ENCODE results near the gene PGC.

Gene PGC

GRCh38 chr6:41697861-41698781 is 49.1 kb downstream of the PGC start:
- peak; percentile 95 for DNase-seq (ENCODE audit: low read depth)

DNA sequence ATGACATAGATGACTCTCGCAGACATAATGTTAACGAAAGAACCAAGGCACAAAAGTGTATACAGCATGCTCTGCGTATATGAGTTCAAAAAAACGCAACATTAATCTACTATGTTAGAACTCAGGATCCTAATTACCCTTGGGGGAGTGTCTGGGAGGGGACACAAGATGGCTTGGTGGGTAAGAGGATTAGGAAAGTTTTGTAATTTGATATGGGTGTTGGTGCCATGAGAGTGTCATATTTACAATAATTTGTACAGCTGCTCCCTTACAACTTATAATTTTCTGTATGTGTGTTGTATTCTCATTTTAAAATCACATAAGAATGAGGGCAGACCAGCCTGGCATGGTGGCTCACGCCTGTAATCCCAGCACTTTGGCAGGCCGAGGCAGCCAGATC is 50.4 kb downstream of the PGC start:
- DNase-seq (ENCODE audit: low read depth): no peak

DNA sequence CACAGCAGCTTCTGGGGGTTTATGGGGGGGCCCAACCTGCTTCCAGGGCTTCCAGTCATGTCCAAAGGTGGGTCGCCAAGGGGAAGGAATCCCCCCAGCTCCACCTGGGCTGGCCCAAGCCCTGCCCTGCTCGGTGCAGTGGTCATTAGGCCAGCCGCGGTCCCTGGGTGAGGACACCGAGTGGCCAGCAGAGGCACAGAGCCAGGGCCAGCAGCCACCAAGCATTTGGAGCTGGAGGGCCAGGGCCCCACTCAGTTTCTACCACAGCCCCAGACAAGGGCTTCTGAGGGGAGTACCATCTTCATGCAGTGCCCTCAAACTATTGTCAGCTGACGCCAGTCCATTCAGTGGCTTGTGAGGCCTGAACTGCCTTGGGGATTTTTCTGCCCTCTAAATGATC is 51.4 kb downstream of the PGC start:
- no peak for DNase-seq (ENCODE audit: low read depth)

DNA sequence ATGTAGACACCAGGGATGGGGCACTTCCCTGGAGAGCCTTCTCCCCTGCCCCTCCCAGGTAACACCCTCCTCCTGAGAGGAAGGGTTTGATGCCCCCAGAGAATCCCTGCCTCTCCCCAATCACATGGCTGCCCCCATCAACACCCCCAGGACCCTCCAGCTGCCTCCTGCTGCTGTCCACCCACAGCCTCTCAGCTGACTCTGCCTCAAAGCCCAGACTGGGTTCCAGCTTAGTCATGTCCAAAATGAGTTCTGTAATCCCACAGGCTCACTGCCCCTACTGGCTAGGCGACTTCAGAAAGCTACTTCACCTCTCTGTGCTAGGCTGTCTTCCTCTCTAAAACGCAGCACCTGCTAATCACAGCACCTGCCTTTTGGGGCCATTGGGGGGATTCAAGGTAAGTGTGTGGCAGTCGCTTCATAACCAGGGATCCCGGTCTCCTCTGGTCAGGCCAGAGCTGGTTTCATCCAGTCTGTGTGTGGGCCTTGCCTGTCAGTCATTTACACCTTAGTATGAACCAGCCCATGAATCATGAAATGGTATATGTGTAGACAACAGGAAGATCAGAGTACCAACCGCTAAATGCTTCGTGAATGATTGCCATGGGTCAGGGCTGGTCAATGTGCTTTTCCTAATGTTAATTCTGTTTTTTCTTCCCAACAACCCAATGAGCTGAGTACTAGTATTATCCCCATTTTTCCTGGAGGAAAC is 52.2 kb downstream of the PGC start:
- no peak for DNase-seq (ENCODE audit: low read depth)

DNA sequence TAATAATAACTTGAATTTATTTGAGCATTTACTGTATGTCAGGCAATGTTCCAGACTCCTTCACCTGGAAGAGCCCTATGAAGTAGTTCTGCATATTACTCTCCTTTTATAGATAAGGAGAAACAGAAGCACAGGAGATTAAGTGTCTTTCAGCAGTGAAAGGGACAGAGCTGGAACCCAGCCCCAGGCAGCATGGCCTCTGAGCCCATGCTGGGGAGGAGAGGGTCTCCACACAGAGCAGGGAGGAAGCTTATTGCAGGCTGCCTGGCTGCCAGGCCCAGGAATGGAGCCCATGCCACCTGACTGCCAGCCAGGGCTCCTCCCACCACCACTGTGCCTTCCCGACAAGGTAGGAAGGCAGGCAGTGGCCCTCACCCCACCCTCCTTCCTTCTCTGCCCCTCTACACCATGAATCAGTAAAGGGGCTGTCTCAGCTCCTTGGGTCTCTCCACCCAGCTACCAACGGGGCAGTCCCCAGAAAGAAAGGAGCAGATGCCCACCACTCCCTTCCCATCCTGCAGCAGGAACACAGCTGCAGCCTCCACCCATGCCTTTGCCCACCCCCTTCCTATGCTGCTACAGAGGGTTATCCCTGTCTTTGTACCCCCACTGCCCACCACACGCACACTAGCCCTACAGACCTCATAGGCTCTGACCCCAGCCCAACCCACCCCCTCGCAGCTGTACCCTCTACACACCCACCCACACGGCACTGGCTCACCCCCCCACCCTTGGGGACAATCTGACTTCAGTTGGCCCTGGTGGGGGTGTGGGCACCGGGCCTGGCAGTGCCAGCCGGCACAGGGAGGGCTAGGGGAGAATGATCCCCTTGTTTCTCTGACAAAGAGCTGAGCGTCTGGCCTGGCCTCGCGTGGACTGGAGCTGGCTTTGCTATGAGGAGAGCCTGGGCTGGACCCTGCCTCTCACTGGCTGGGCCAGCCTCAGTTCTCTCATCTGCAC is 53.6 kb downstream of the PGC start:
- DNase-seq (ENCODE audit: low read depth): no peak

- DNase-seq (ENCODE audit: low read depth): no peak
These were observed 54.5 kb downstream of the PGC start for GRCh38 chr6:41692730-41693129.

DNA sequence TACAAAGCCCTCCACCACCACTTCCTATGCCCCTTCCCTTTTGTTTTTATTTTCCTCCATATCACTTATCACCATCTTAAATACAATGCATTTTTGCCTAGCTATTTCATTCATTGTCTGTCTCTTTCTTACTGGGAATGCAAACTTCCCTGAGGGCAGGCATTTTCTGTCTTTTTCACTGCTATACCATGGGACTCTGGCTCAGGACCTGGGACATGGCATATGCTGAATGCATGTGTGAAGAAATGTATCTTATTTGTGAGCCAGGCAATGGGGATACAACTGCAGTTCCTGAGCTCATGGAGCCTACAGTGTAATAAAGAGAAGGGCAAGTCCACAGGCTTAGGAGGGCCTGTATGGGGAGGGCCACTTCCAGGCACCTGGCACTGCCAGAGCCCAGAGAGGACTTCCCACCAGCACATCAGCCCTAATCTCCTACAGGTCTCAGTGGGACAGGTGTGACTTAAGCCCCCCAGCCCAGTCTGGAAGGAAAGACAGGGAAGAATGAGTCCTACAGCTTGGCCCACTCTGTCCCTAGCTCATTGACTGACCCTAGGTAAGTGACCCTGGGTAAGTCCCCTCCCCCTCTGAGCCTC is 55.0 kb downstream of the PGC start:
- DNase-seq (ENCODE audit: low read depth): no peak

DNA sequence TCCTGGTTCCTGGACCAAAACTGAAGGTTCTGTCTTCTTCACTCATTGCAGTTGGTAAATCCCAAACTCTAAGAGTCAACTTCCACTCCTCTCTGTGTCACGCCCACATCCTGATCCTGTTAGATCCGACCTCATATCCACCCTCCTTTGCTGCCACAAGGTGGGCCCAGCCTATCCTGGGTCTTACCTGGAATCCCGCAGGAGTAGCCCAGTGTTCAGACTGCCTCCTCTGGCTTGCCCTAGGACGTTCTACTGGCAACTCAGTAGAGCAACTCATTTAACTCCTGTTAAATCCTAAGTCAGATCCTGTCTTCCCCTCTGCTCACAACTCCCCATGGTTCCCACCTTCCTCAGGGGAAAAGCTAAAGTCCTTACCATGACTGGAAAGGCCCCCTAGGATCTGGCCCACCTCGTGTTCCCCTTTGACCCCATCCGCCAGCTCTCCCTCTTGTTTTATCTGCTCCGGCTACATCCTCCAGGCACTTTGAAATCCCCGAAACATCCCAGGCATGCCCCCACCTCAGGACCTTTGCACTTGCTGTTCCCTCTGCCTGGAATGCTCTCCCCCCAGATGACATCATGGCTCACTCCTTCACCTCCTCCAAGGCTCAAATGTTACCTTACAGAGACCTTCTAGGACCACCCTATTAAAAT is 55.6 kb downstream of the PGC start:
- no peak for DNase-seq (ENCODE audit: low read depth)

GRCh38 chr6:41690541-41691330 is 56.5 kb downstream of the PGC start:
- no peak for DNase-seq (ENCODE audit: low read depth)

DNA sequence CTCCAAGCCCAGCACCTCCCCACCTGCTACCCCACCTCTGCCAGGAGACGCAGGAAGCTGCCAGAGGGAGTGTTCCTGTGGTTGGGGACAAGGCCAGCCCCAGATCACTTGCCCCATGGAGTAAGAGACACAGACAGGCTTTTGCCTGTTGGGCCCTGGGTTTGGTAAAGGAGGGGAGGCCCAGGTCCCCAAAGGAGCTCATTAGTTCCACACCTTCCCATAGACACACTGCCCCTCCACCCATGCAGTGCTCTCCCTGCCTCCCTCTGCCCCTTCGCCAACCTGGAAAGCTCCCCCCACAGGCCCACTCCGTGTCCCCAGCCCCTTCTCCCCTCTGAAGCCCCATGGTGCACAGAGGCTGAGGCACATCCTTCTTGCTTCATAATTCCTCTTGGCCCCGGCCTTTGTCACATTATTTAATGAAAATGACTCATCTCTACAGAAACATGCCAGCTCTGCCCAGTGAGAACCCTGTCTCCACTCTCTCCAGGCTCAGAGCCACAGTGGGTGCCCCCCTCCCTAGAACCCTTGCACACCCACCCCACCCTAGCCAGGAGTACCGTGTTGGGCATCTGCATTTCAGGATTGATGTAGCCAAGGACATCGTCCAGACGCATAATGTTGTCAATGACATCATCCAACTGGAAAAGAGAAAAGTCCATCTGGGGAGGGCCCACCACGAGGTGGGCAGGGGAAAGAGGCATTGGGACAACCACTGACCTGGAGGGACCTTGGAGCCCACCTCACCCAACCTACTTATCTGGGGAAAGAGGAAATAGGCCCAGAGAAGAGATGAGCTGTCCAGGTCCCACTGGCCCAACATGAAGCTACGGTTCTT is 57.8 kb downstream of the PGC start:
- DNase-seq (ENCODE audit: low read depth): no peak

GRCh38 chr6:41688256-41688965 is 58.8 kb downstream of the PGC start:
- DNase-seq (ENCODE audit: low read depth): no peak

DNA sequence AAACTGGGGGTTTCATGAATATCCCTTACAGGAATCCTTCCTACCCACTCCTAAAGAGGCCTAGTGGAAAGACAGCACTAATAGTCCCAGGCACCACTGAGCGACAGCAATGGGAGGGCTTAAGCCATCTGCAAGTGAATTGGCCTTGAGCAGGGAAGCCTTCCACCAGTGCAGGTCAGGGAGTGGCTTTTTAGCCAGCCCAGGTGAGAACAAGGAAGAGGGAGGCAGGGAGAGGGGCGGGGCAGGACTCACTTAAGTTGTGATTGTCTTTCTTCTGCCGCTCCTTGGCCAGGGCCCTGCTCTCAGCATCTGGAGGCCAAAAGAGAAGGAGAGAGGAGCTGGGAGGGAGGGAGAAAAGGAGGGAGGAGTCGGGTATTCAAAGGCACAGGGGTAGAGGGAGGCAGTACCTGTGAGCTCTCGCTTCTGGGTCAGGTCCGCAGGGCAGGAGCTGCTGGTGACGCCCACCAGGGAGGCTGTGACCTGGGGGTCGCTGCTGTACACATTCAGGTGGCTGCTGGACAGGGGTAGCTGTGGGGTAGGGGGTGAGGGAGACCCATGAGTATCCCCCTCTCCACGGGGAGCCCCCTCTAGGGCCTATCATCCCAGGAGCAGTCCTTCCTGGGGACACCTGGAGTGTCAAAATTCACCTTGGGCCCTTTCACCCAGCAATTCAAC is 59.6 kb downstream of the PGC start:
- no peak for DNase-seq (ENCODE audit: low read depth)
